Lower lobe of right lung (tissue), 2 donors: ENCODE measurements around the gene CLCN1. TPM values are rescaled to one million over a fixed set of nuclear protein-coding genes. Genes with fewer than 3 reads are reported as not detected.

Experiments used
- ATAC-seq, 2 donors: fragments of 200-7000 bp; cut with Tn5 transposase; one replicate each; pipeline ENCODE4 v1.9.1; 2020 to 2022; ENCODE audit warnings: mild to moderate bottlenecking in 2 of 2, moderate library complexity in 2 of 2
- DNase-seq: peaks from one replicate; pipeline ENCODE4 v3.0.0-alpha.2; 2020
- H3K27ac ChIP-seq: fragments of 200-600 bp; one replicate; pipeline ENCODE4 v1.8.0; 2022
- H3K27me3 ChIP-seq: fragments of 200-600 bp; one replicate; pipeline ENCODE4 v1.8.0; 2022; ENCODE audit warnings: low read depth
- H3K36me3 ChIP-seq: fragments of 200-600 bp; one replicate; pipeline ENCODE4 v1.8.0; 2022; ENCODE audit warnings: mild to moderate bottlenecking
- H3K4me1 ChIP-seq: fragments of 200-600 bp; one replicate; pipeline ENCODE4 v1.8.0; 2022
- H3K4me3 ChIP-seq: fragments of 200-600 bp; one replicate; pipeline ENCODE4 v1.8.0; 2022; ENCODE audit warnings: mild to moderate bottlenecking
- H3K9me3 ChIP-seq: fragments of 200-600 bp; one replicate; pipeline ENCODE4 v1.8.0; 2022
- CTCF ChIP-seq: fragments of 200-600 bp; IDR thresholded peaks from one replicate; pipeline ENCODE4 v1.8.0; 2022; ENCODE audit warnings: antibody characterized with exemption, mild to moderate bottlenecking
- intact Hi-C: fragments of 100-400 bp; cut with DNase I; formaldehyde crosslinking; loops from one replicate; pipeline ENCODE4 v1.11.0; 2022
- total RNA-seq: library from RNA; stranded (reverse); fragmentation: NEBNext Ultra II Directional; extraction: Animal tissue kit (Norgen Biotek cat#: 25700); gene quantifications from one replicate; pipeline ENCODE4 v1.2.1, GENCODE V29; 2021
- donor health status: DM: no; HTN: yes; CAD: no; lungs with severe emphysema.

Gene CLCN1
- total RNA-seq, 1 donor from 2014 or later = not detected

GRCh38 chr7:143358626-143359025, 42.7 kb downstream of the CLCN1 start:
- no peaks in the 10 kb centered on the region for H3K9me3 ChIP-seq
- no peak overlapping the region for H3K27ac ChIP-seq
- TF ChIP-seq CTCF = no peak
- H3K27me3 ChIP-seq = peaks cover 28% of the 10 kb centered on the region
- H3K36me3 ChIP-seq = no peaks in the 10 kb centered on the region
- H3K4me1 ChIP-seq = peaks cover 14% of the 10 kb centered on the region
- H3K4me3 ChIP-seq = no peak overlapping the region
- ATAC-seq (no peak), DNase-seq (no peak)
- intact Hi-C loops = no loop called here

- ATAC-seq = no peak
- no peak for TF ChIP-seq CTCF
- intact Hi-C loops = no loop called here
- peaks cover 14% of the 10 kb centered on the region for H3K4me1 ChIP-seq
- no peak for DNase-seq
- no peaks in the 10 kb centered on the region for H3K9me3 ChIP-seq
- H3K36me3 ChIP-seq = no peaks in the 10 kb centered on the region
- peaks cover 36% of the 10 kb centered on the region for H3K27me3 ChIP-seq
- no peak overlapping the region for H3K27ac ChIP-seq
- no peak overlapping the region for H3K4me3 ChIP-seq
These were observed 44.0 kb downstream of the CLCN1 start for GRCh38 chr7:143359771-143360353.

GRCh38 chr7:143360788-143361551, 45.1 kb downstream of the CLCN1 start:
- Histone ChIP-seq H3K27ac (no peak overlapping the region), H3K36me3 (no peaks in the 10 kb centered on the region), H3K27me3 (peaks cover 42% of the 10 kb centered on the region), H3K4me1 (peaks cover 14% of the 10 kb centered on the region), H3K4me3 (no peak overlapping the region), H3K9me3 (no peaks in the 10 kb centered on the region)
- DNase-seq (no peak), ATAC-seq (peak in 1 of 2 donors; percentile 22)
- intact Hi-C loops = no loop called here
- TF ChIP-seq CTCF = no peak

- H3K27me3 ChIP-seq = peaks cover 42% of the 10 kb centered on the region
- H3K9me3 ChIP-seq = no peaks in the 10 kb centered on the region
- no peak for TF ChIP-seq CTCF
- no peaks in the 10 kb centered on the region for H3K36me3 ChIP-seq
- H3K4me1 ChIP-seq = peaks cover 14% of the 10 kb centered on the region
- intact Hi-C loops = no loop called here
- ATAC-seq (peak in 1 of 2 donors; percentile 5), DNase-seq (no peak)
- H3K27ac ChIP-seq = no peak overlapping the region
- H3K4me3 ChIP-seq = peak overlapping the region; percentile 60
These were observed 45.7 kb downstream of the CLCN1 start for GRCh38 chr7:143361552-143362130.

GRCh38 chr7:143362131-143363015, 46.5 kb downstream of the CLCN1 start, which contains the start of gene FAM131B:
Gene FAM131B (minus strand): TSS chr7:143362713. CDS start chr7:143362603, 110 bp downstream.
- ATAC-seq (peak; percentile 49 to 54), DNase-seq (peak; percentile 55)
- H3K4me1 ChIP-seq = peaks cover 14% of the 10 kb centered on the region
- H3K27me3 ChIP-seq = peaks cover 42% of the 10 kb centered on the region
- H3K27ac ChIP-seq = no peak within 1 kb of the TSS
- no peak for TF ChIP-seq CTCF
- peak within 1 kb of the TSS; percentile 60 for H3K4me3 ChIP-seq
- intact Hi-C loops = no loop called here
- no peaks in the 10 kb centered on the region for H3K9me3 ChIP-seq
- no peaks in the 10 kb centered on the region for H3K36me3 ChIP-seq
